Measurements from ENCODE around the gene RTN4R. TPM values are rescaled to one million over a fixed set of nuclear protein-coding genes. Genes with fewer than 3 reads are reported as not detected.

RTN4R gene
- total and polyA plus RNA-seq, 9 of the 15 experiments (the other 6 are each of a cell fraction or from before 2014, with no cell fraction given) = 0.04 to 2.8 (median 1.4) TPM; not detected in 3

DNA sequence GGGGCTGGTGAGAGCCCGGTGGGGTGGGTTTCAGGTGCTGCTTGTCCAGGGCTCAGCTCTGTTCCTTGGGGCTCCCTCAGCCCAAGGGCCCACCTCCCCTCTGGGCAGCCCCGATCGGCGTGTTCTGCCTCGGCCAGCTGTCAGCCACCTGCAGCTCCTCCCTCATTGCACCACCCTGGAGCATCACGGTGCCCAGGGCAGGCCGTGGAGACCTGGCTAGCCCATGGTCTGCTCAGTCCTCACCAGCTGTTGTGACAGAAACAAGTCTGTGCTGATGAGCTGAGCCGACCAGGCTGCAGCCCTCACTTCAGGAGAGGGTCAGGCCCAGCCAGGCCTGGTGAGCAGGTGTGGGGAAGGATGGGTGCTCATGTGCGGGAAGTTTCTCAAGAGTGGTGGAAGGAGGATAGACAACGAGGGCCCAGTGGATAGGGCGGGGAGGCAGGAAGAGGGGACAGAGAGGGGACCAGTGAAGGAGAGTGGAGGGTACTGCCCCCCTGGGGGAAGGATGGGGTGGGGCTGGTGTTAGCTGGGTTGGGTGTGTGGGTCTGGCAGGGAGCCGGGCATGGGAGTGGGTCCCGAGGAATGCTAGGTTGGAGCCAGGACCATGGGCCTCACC, 16.5 kb upstream of the RTN4R start:
- intact Hi-C loops (cut with micrococcal nuclease) = loop anchor here (1.0 kb wide), 1 partner anchor 127 kb away; no protein-coding TSS in a partner anchor
- TF ChIP-seq MAFK (IDR thresholded peaks at IDR 0.05; ENCODE audit: low read length) (no peak), TAF1 (IDR thresholded peaks at IDR 0.05; ENCODE audit: control insufficient read depth, extremely low read depth, insufficient read depth, low read length, severe bottlenecking) (no peak), CTBP1 (IDR thresholded peaks at IDR 0.05; ENCODE audit: borderline replicate concordance) (no peak), ASH1L (IDR thresholded peaks at IDR 0.05; ENCODE audit: borderline replicate concordance, low read depth, partially characterized antibody) (no peak), BDP1 (IDR thresholded peaks at IDR 0.05; ENCODE audit: insufficient read depth, insufficient read length) (no peak), ETV5 (CRISPR knock-in tag; IDR thresholded peaks at IDR 0.05; ENCODE audit: low read depth) (no peak), FOSL1 (tag; conservative IDR thresholded peaks at IDR 0.05) (no peak)
- TF ChIP-seq, protein P1, sequence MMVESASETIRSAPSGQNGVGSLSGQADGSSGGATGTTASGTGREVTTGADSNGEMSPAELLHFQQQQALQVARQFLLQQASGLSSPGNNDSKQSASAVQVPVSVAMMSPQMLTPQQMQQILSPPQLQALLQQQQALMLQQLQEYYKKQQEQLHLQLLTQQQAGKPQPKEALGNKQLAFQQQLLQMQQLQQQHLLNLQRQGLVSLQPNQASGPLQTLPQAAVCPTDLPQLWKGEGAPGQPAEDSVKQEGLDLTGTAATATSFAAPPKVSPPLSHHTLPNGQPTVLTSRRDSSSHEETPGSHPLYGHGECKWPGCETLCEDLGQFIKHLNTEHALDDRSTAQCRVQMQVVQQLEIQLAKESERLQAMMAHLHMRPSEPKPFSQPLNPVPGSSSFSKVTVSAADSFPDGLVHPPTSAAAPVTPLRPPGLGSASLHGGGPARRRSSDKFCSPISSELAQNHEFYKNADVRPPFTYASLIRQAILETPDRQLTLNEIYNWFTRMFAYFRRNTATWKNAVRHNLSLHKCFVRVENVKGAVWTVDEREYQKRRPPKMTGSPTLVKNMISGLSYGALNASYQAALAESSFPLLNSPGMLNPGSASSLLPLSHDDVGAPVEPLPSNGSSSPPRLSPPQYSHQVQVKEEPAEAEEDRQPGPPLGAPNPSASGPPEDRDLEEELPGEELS (CRISPR knock-in tag; IDR thresholded peaks at IDR 0.05; ENCODE audit: borderline replicate concordance) = no peak
- TF ChIP-seq, protein P2, sequence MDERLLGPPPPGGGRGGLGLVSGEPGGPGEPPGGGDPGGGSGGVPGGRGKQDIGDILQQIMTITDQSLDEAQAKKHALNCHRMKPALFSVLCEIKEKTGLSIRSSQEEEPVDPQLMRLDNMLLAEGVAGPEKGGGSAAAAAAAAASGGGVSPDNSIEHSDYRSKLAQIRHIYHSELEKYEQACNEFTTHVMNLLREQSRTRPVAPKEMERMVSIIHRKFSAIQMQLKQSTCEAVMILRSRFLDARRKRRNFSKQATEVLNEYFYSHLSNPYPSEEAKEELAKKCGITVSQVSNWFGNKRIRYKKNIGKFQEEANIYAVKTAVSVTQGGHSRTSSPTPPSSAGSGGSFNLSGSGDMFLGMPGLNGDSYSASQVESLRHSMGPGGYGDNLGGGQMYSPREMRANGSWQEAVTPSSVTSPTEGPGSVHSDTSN (CRISPR knock-in tag; IDR thresholded peaks at IDR 0.05; ENCODE audit: low read depth) = no peak
- TF ChIP-seq, protein P2 (tag; conservative IDR thresholded peaks at IDR 0.05; ENCODE audit: low read depth) = no peak
- TF ChIP-seq, protein P3, sequence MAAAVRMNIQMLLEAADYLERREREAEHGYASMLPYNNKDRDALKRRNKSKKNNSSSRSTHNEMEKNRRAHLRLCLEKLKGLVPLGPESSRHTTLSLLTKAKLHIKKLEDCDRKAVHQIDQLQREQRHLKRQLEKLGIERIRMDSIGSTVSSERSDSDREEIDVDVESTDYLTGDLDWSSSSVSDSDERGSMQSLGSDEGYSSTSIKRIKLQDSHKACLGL (CRISPR knock-in tag; IDR thresholded peaks at IDR 0.05; ENCODE audit: borderline replicate concordance, poor library complexity, severe bottlenecking) = no peak
- TF ChIP-seq, protein P4, sequence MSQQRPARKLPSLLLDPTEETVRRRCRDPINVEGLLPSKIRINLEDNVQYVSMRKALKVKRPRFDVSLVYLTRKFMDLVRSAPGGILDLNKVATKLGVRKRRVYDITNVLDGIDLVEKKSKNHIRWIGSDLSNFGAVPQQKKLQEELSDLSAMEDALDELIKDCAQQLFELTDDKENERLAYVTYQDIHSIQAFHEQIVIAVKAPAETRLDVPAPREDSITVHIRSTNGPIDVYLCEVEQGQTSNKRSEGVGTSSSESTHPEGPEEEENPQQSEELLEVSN (IDR thresholded peaks at IDR 0.05; ENCODE audit: borderline replicate concordance in 1 of 2, extremely low read depth in 1 of 2, insufficient read depth in 1 of 2, insufficient read length in 1 of 2, low read depth in 1 of 2, low read length in 1 of 2, poor library complexity in 1 of 2, severe bottlenecking in 1 of 2) = no peak
- TF ChIP-seq, protein P5, sequence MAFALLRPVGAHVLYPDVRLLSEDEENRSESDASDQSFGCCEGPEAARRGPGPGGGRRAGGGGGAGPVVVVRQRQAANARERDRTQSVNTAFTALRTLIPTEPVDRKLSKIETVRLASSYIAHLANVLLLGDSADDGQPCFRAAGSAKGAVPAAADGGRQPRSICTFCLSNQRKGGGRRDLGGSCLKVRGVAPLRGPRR (CRISPR knock-in tag; IDR thresholded peaks at IDR 0.05) = peak; percentile 83; the same call in 1 of the 2 replicates

More for the DNA sequence above, 16.5 kb upstream of the RTN4R start:
- Histone ChIP-seq H3K36me3 (ENCODE audit: control insufficient read depth, insufficient read depth, low read length) (no peaks in the 10 kb centered on the region), H3K9me1 (ENCODE audit: control insufficient read depth, insufficient read depth, low read length) (peaks cover 2% of the 10 kb centered on the region), H3K9me3 (replicated peaks; ENCODE audit: control insufficient read depth, insufficient read depth, low read depth, low read length) (no peaks in the 10 kb centered on the region), H3K4me3 (no peak overlapping the region), H3K4me1 (replicated peaks in 1 of 2; ENCODE audit: control insufficient read depth in 2 of 2, insufficient read depth in 2 of 2, low read length in 2 of 2) (peaks cover 0 to 21% of the 10 kb centered on the region in 2 experiments; a peak in 3 of 5 replicates), H3K79me2 (ENCODE audit: control insufficient read depth, insufficient read depth, low read length) (no peaks in the 10 kb centered on the region), H4K20me1 (replicated peaks; ENCODE audit: control insufficient read depth, insufficient read depth, low read length) (peaks cover 29% of the 10 kb centered on the region), H3K27me3 (ENCODE audit: control insufficient read depth in 2 of 2, insufficient read depth in 2 of 2, low read length in 2 of 2) (peaks cover 19 to 67% of the 10 kb centered on the region in 2 experiments), H3K9ac (ENCODE audit: insufficient read depth in 1 of 2, low read depth in 2 of 2, low read length in 2 of 2) (no peak overlapping the region; a peak in 1 of 4 replicates), H2AFZ (ENCODE audit: low read depth, low read length) (no peak overlapping the region), H3K27ac (ENCODE audit: extremely low read depth, low read depth, low read length) (no peak overlapping the region), H3K4me2 (ENCODE audit: insufficient read depth, low read length) (no peak overlapping the region)
- BruUV-seq (replicated peaks) = no TSS peak
- in situ Hi-C loops (cut with MboI) = loop anchor here (5.0 kb wide), 1 partner anchor 1332 kb away; no protein-coding TSS in a partner anchor
- ChIA-PET POLR2A (interaction anchor here (0.5 to 1.9 kb wide), 10 partner anchors 9 to 169 kb away, joined by 3 to 8 read pairs (median 4); no protein-coding TSS in a partner anchor), CTCF (ENCODE audit: low intra/inter-chr PET ratio) (interaction anchor here (1.1 to 4.8 kb wide), 4 partner anchors 33 to 566 kb away, joined by 3 to 126 read pairs (median 4); no protein-coding TSS in a partner anchor)
- ATAC-seq (peak; percentile 1; the same call in 1 of the 3 replicates), FAIRE-seq (no peak), DNase-seq (ENCODE audit: extremely low read depth in 1 of 4, low spot score in 3 of 4) (peak in 1 of 4 experiments; percentile 45)
- WGBS (ENCODE audit: insufficient coverage, low coverage, missing lambda C conversion rate) = 2% methylated on average over 13 of the region's 13 CpGs

Measured in K562 (cell line).